22Rv1 (cell line): ENCODE data around the gene ZBTB4.

Experiments
- CTCF ChIP-seq: fragments of 450-650 bp; IDR thresholded peaks from 2 replicates; pipeline ENCODE4 v1.5.1; 2017; ENCODE audit warnings: mild to moderate bottlenecking
- ZFX ChIP-seq: fragments of 450-650 bp; IDR thresholded peaks from 2 replicates; pipeline ENCODE4 v1.6.1; 2017; ENCODE audit warnings: antibody characterized with exemption, borderline replicate concordance

DNA sequence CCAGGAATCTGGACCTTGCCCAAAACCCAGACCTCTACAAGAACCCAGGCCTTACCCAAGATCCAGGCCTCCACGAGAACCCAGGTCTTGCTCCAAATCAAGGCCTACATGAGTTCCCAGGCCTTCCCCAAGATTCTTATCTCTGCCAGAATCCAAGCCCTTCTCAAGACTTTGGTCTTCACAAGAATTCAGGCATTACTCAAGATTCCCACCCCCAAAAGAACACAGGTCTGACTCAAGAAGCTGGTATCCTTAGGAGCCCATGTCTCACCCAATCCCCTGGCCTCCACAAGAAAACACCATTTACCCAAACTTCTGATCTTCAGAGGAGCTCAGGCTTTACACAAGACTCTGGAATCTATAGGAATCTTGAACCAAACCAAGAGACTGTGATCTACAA lies 48.2 kb downstream of the ZBTB4 start:
- TF ChIP-seq CTCF, result no peak
- TF ChIP-seq ZFX, result no peak
